Measurements from ENCODE around the gene MTUS2.

GRCh38 chr13:29493796-29494195, 673.7 kb downstream of the MTUS2 start:
- no peak for TF ChIP-seq CTCF (IDR thresholded peaks at IDR 0.05; ENCODE audit: insufficient read depth, low read length)
- TF ChIP-seq GABPA (IDR thresholded peaks at IDR 0.05; ENCODE audit: low read depth), result no peak
- no peak for TF ChIP-seq POLR2AphosphoS5 (IDR thresholded peaks at IDR 0.05; ENCODE audit: low read depth)
- TF ChIP-seq, protein P1, sequence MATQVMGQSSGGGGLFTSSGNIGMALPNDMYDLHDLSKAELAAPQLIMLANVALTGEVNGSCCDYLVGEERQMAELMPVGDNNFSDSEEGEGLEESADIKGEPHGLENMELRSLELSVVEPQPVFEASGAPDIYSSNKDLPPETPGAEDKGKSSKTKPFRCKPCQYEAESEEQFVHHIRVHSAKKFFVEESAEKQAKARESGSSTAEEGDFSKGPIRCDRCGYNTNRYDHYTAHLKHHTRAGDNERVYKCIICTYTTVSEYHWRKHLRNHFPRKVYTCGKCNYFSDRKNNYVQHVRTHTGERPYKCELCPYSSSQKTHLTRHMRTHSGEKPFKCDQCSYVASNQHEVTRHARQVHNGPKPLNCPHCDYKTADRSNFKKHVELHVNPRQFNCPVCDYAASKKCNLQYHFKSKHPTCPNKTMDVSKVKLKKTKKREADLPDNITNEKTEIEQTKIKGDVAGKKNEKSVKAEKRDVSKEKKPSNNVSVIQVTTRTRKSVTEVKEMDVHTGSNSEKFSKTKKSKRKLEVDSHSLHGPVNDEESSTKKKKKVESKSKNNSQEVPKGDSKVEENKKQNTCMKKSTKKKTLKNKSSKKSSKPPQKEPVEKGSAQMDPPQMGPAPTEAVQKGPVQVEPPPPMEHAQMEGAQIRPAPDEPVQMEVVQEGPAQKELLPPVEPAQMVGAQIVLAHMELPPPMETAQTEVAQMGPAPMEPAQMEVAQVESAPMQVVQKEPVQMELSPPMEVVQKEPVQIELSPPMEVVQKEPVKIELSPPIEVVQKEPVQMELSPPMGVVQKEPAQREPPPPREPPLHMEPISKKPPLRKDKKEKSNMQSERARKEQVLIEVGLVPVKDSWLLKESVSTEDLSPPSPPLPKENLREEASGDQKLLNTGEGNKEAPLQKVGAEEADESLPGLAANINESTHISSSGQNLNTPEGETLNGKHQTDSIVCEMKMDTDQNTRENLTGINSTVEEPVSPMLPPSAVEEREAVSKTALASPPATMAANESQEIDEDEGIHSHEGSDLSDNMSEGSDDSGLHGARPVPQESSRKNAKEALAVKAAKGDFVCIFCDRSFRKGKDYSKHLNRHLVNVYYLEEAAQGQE (IDR thresholded peaks at IDR 0.05; ENCODE audit: insufficient replicate concordance, low read depth), result no peak
- TF ChIP-seq SPI1 (IDR thresholded peaks at IDR 0.05; ENCODE audit: borderline replicate concordance, low read depth), result no peak

Data from HL-60 (cell line).